ENCODE data around the gene MTMR12.
"Not testable (repeated sequence)": the region's sequence is repeated elsewhere in the genome, so short reads cannot be mapped to it uniquely, and the experiment has no call there.

The MTMR12 gene

GRCh38 chr5:32232441-32233219 lies 80.1 kb downstream of the MTMR12 start:
- DNase-seq (ENCODE audit: low spot score), result peak; percentile 33

GRCh38 chr5:32231929-32232328 lies 80.8 kb downstream of the MTMR12 start:
- DNase-seq (ENCODE audit: low spot score), result no peak

GRCh38 chr5:32231241-32231640 lies 81.5 kb downstream of the MTMR12 start:
- DNase-seq (ENCODE audit: low spot score), result no peak

- no peak for DNase-seq (ENCODE audit: low spot score)
These were observed 82.2 kb downstream of the MTMR12 start for GRCh38 chr5:32230356-32231099.

GRCh38 chr5:32229586-32229985 lies 83.2 kb downstream of the MTMR12 start:
- no peak for DNase-seq (ENCODE audit: low spot score)

GRCh38 chr5:32228816-32229215 lies 83.9 kb downstream of the MTMR12 start:
- DNase-seq (ENCODE audit: low spot score), result no peak

GRCh38 chr5:32225445-32225844 lies 87.3 kb downstream of the MTMR12 start:
- no peak for DNase-seq (ENCODE audit: low spot score)

- peak; percentile 12 for DNase-seq (ENCODE audit: low spot score)
These were observed 88.6 kb downstream of the MTMR12 start for GRCh38 chr5:32223972-32224609.

GRCh38 chr5:32222723-32223470 lies 89.8 kb downstream of the MTMR12 start:
- no peak for DNase-seq (ENCODE audit: low spot score)

- no peak for DNase-seq (ENCODE audit: low spot score)
These were observed 94.8 kb downstream of the MTMR12 start for GRCh38 chr5:32217886-32218396.

GRCh38 chr5:32214344-32214743 lies 98.4 kb downstream of the MTMR12 start:
- DNase-seq (ENCODE audit: low spot score), result not testable (repeated sequence)

- no peak for DNase-seq (ENCODE audit: low spot score)
These were observed 102.6 kb downstream of the MTMR12 start for GRCh38 chr5:32210151-32210550.

- not testable (repeated sequence) for DNase-seq (ENCODE audit: low spot score)
These were observed 103.9 kb downstream of the MTMR12 start for GRCh38 chr5:32208837-32209236.

- no peak for DNase-seq (ENCODE audit: low spot score)
These were observed 105.4 kb downstream of the MTMR12 start for GRCh38 chr5:32207355-32207634.

- no peak for DNase-seq (ENCODE audit: low spot score)
These were observed 106.0 kb downstream of the MTMR12 start for GRCh38 chr5:32206509-32207354.

GRCh38 chr5:32206053-32206452 lies 106.7 kb downstream of the MTMR12 start:
- no peak for DNase-seq (ENCODE audit: low spot score)

GRCh38 chr5:32202394-32202793 lies 110.3 kb downstream of the MTMR12 start:
- DNase-seq (ENCODE audit: low spot score), result no peak

GRCh38 chr5:32201122-32201753 lies 111.5 kb downstream of the MTMR12 start:
- no peak for DNase-seq (ENCODE audit: low spot score)

- DNase-seq (ENCODE audit: low spot score), result no peak
These were observed 115.7 kb downstream of the MTMR12 start for GRCh38 chr5:32197032-32197431.

- no peak for DNase-seq (ENCODE audit: low spot score)
These were observed 117.5 kb downstream of the MTMR12 start for GRCh38 chr5:32195265-32195664.

GRCh38 chr5:32193591-32193990 lies 119.1 kb downstream of the MTMR12 start:
- DNase-seq (ENCODE audit: low spot score), result peak; percentile 32

Data from SW480 (cell line).